Stimulated activated naive CD8-positive, alpha-beta T cell treated with anti-CD3 and anti-CD28 coated beads, Interleukin-15, amount 100 ng/mL, for 72 hours (primary cell): ENCODE measurements around the gene LPCAT1.
A peak's percentile ranks its signal among the peaks of the same experiment; 100 is the strongest.
"Not testable (repeated sequence)": the region's sequence is repeated elsewhere in the genome, so short reads cannot be mapped to it uniquely, and the experiment has no call there.

Source experiments
- ATAC-seq: fragments of 150-1000 bp; cut with Tn5 transposase; 2 replicates; pipeline ENCODE4 v1.10.0; 2021; ENCODE audit warnings: mild to moderate bottlenecking, moderate library complexity
- DNase-seq, 2 donors: peaks; one replicate each; pipeline ENCODE4 v3.0.0; 2021 to 2022
- H3K27ac Mint-ChIP-seq, 2 donors: one replicate each; pipeline ENCODE4 v1.8.0; 2022; ENCODE audit warnings: mild to moderate bottlenecking in 2 of 2, mixed read lengths in 2 of 2, moderate library complexity in 2 of 2
- H3K27me3 Mint-ChIP-seq: one replicate; pipeline ENCODE4 v1.8.0; 2022; ENCODE audit warnings: mixed read lengths
- H3K4me1 Mint-ChIP-seq: one replicate; pipeline ENCODE4 v1.8.0; 2022; ENCODE audit warnings: mild to moderate bottlenecking, mixed read lengths
- H3K4me3 Mint-ChIP-seq, 2 donors: one replicate each; pipeline ENCODE4 v1.8.0; 2022; ENCODE audit warnings: mild to moderate bottlenecking in 2 of 2, mixed read lengths in 2 of 2, moderate library complexity in 1 of 2
- H3K9me3 Mint-ChIP-seq, 2 donors: one replicate each; pipeline ENCODE4 v1.8.0; 2022; ENCODE audit warnings: mixed read lengths in 2 of 2

LPCAT1 gene

GRCh38 chr5:1456110-1456881 lies 67.5 kb downstream of the LPCAT1 start:
- H3K27ac Mint-ChIP-seq, H3K4me3 Mint-ChIP-seq, DNase-seq, ATAC-seq, H3K4me1 Mint-ChIP-seq: not testable (repeated sequence)
- H3K27me3 Mint-ChIP-seq = peaks cover 21% of the 10 kb centered on the region
- H3K9me3 Mint-ChIP-seq = peaks cover 18 to 31% of the 10 kb centered on the region in 2 donors

- Mint-ChIP-seq H3K9me3 (peaks cover 18 to 31% of the 10 kb centered on the region in 2 donors), H3K27me3 (peaks cover 40% of the 10 kb centered on the region)
- no peak for ATAC-seq
These were observed 70.1 kb downstream of the LPCAT1 start for GRCh38 chr5:1453613-1454012.

GRCh38 chr5:1449081-1449630 lies 74.6 kb downstream of the LPCAT1 start:
- peaks cover 0 to 12% of the 10 kb centered on the region in 2 donors for H3K9me3 Mint-ChIP-seq
- peaks cover 71% of the 10 kb centered on the region for H3K27me3 Mint-ChIP-seq
- no peak overlapping the region for H3K4me3 Mint-ChIP-seq

More at GRCh38 chr5:1453613-1454012, 70.1 kb downstream of the LPCAT1 start:
- Mint-ChIP-seq H3K4me3 (no peak overlapping the region), H3K27ac (no peak overlapping the region), H3K4me1 (peaks cover 9% of the 10 kb centered on the region)
- no peak for DNase-seq

GRCh38 chr5:1448511-1449011 lies 75.2 kb downstream of the LPCAT1 start:
- no peak for DNase-seq
- no peak overlapping the region for H3K27ac Mint-ChIP-seq
- H3K27me3 Mint-ChIP-seq = peaks cover 71% of the 10 kb centered on the region
- H3K4me3 Mint-ChIP-seq = no peak overlapping the region
- peak; percentile 70 for ATAC-seq
- H3K9me3 Mint-ChIP-seq = peaks cover 0 to 7% of the 10 kb centered on the region in 2 donors
- peaks cover 40% of the 10 kb centered on the region for H3K4me1 Mint-ChIP-seq

More at GRCh38 chr5:1449081-1449630, 74.6 kb downstream of the LPCAT1 start:
- H3K4me1 Mint-ChIP-seq = peaks cover 37% of the 10 kb centered on the region
- DNase-seq (no peak), ATAC-seq (no peak)
- H3K27ac Mint-ChIP-seq = no peak overlapping the region

GRCh38 chr5:1447671-1448361 lies 75.9 kb downstream of the LPCAT1 start:
- Mint-ChIP-seq H3K4me1 (peaks cover 40% of the 10 kb centered on the region), H3K9me3 (no peaks in the 10 kb centered on the region), H3K27me3 (peaks cover 71% of the 10 kb centered on the region), H3K27ac (no peak overlapping the region), H3K4me3 (no peak overlapping the region)
- DNase-seq (no peak), ATAC-seq (peak; percentile 65)

GRCh38 chr5:1446602-1447343 lies 77.0 kb downstream of the LPCAT1 start:
- no peak for ATAC-seq
- no peak for DNase-seq
- H3K4me3 Mint-ChIP-seq = no peak overlapping the region
- peaks cover 81% of the 10 kb centered on the region for H3K27me3 Mint-ChIP-seq
- no peak overlapping the region for H3K27ac Mint-ChIP-seq
- H3K4me1 Mint-ChIP-seq = peaks cover 40% of the 10 kb centered on the region
- H3K9me3 Mint-ChIP-seq = no peaks in the 10 kb centered on the region

GRCh38 chr5:1445689-1446601 lies 77.8 kb downstream of the LPCAT1 start:
- DNase-seq = no peak
- no peaks in the 10 kb centered on the region for H3K9me3 Mint-ChIP-seq
- no peak overlapping the region for H3K27ac Mint-ChIP-seq
- ATAC-seq = peak; percentile 19
- no peak overlapping the region for H3K4me3 Mint-ChIP-seq
- peaks cover 40% of the 10 kb centered on the region for H3K4me1 Mint-ChIP-seq
- peaks cover 87% of the 10 kb centered on the region for H3K27me3 Mint-ChIP-seq

GRCh38 chr5:1445313-1445688 lies 78.5 kb downstream of the LPCAT1 start, which contains the start of gene SLC6A3:
SLC6A3 (minus strand) TSS chr5:1445440; CDS start chr5:1443197, 2,243 bp downstream.
- peak within 1 kb of the TSS; percentile 17 to 64 for H3K4me3 Mint-ChIP-seq
- peaks cover 87% of the 10 kb centered on the region for H3K27me3 Mint-ChIP-seq
- no peak for ATAC-seq
- no peak within 1 kb of the TSS for H3K27ac Mint-ChIP-seq
- H3K4me1 Mint-ChIP-seq = peaks cover 40% of the 10 kb centered on the region
- DNase-seq = no peak
- peaks cover under 1 to 3% of the 10 kb centered on the region in 2 donors for H3K9me3 Mint-ChIP-seq

- H3K4me1 Mint-ChIP-seq = peaks cover 40% of the 10 kb centered on the region
- H3K27me3 Mint-ChIP-seq = peaks cover 94% of the 10 kb centered on the region
- DNase-seq (no peak), ATAC-seq (no peak)
- no peak overlapping the region for H3K27ac Mint-ChIP-seq
- peaks cover 5 to 9% of the 10 kb centered on the region in 2 donors for H3K9me3 Mint-ChIP-seq
- peak overlapping the region; percentile 17 to 64 for H3K4me3 Mint-ChIP-seq
These were observed 79.2 kb downstream of the LPCAT1 start for GRCh38 chr5:1444361-1445189.

- Mint-ChIP-seq H3K27ac (no peak overlapping the region), H3K27me3 (peaks cover 88% of the 10 kb centered on the region), H3K9me3 (peaks cover 5 to 9% of the 10 kb centered on the region in 2 donors), H3K4me3 (no peak overlapping the region), H3K4me1 (peaks cover 35% of the 10 kb centered on the region)
- DNase-seq (no peak), ATAC-seq (no peak)
These were observed 79.8 kb downstream of the LPCAT1 start for GRCh38 chr5:1443991-1444360.

- H3K27me3 Mint-ChIP-seq = peaks cover 87% of the 10 kb centered on the region
- no peak for ATAC-seq
- peaks cover 5 to 9% of the 10 kb centered on the region in 2 donors for H3K9me3 Mint-ChIP-seq
- no peak for DNase-seq
- H3K4me3 Mint-ChIP-seq = no peak overlapping the region
- H3K4me1 Mint-ChIP-seq = peaks cover 27% of the 10 kb centered on the region
- H3K27ac Mint-ChIP-seq = no peak overlapping the region
These were observed 80.6 kb downstream of the LPCAT1 start for GRCh38 chr5:1443171-1443570.

- Mint-ChIP-seq H3K27ac (no peak overlapping the region), H3K27me3 (peaks cover 83% of the 10 kb centered on the region), H3K9me3 (peaks cover 5 to 9% of the 10 kb centered on the region in 2 donors), H3K4me1 (peaks cover 20% of the 10 kb centered on the region), H3K4me3 (no peak overlapping the region)
- DNase-seq (no peak), ATAC-seq (no peak)
These were observed 81.3 kb downstream of the LPCAT1 start for GRCh38 chr5:1442222-1443145.
